ENCODE measurements around the gene CTSZ. TPM values are rescaled to one million over a fixed set of nuclear protein-coding genes. Genes with fewer than 3 reads are reported as not detected.
A peak's percentile ranks its signal among the peaks of the same experiment; 100 is the strongest.
"Not testable (repeated sequence)": the region's sequence is repeated elsewhere in the genome, so short reads cannot be mapped to it uniquely, and the experiment has no call there.

The CTSZ gene
- total RNA-seq, 1 experiment from 2014 or later, result 113 TPM

- H3K27me3 ChIP-seq (ENCODE audit: control insufficient read depth, insufficient read depth, low read length), result no peaks in the 10 kb centered on the region
- intact Hi-C loops (cut with micrococcal nuclease; ENCODE audit: unreplicated experiment) (no loop called here), in situ Hi-C loops (cut with HindIII; ENCODE audit: low pct_unique_long_range_greater_than_20kb, low sequenced_read_pairs) (no loop called here)
- POLR2A ChIA-PET, result interaction anchor here (2.1 kb wide), 1 partner anchor 11 kb away, joined by 8 read pairs; the partner anchor contains the start of gene ATP5F1E
- CTCF ChIA-PET, result no interaction called here
- peaks cover 28% of the 10 kb centered on the region for H3K4me1 ChIP-seq (ENCODE audit: control insufficient read depth, insufficient read depth, low read length)
- H3K36me3 ChIP-seq (ENCODE audit: control insufficient read depth, insufficient read depth, low read length), result peaks cover 7% of the 10 kb centered on the region
- BruUV-seq (replicated peaks), result no TSS peak
- peak overlapping the region; percentile 97 for H3K27ac ChIP-seq (ENCODE audit: low read length)
- DNase-seq (ENCODE audit: low read depth, low spot score), result peak; percentile 64
- H3K4me3 ChIP-seq (ENCODE audit: low read depth in 2 of 2, low read length in 2 of 2), result peak overlapping the region; percentile 76 to 86
- ATAC-seq, result peak; percentile 99
- TF ChIP-seq SIN3A (IDR thresholded peaks at IDR 0.05; ENCODE audit: borderline replicate concordance, insufficient read depth, low read depth, low read length) (no peak), TCF7L2 (IDR thresholded peaks at IDR 0.05; ENCODE audit: low read depth, low read length) (no peak), POLR2AphosphoS5 (IDR thresholded peaks at IDR 0.05; ENCODE audit: low read depth, low read length) (peak; percentile 71; the same call in 1 of the 2 replicates), CTCF (IDR thresholded peaks at IDR 0.05) (no peak)
- TF ChIP-seq, protein P1, sequence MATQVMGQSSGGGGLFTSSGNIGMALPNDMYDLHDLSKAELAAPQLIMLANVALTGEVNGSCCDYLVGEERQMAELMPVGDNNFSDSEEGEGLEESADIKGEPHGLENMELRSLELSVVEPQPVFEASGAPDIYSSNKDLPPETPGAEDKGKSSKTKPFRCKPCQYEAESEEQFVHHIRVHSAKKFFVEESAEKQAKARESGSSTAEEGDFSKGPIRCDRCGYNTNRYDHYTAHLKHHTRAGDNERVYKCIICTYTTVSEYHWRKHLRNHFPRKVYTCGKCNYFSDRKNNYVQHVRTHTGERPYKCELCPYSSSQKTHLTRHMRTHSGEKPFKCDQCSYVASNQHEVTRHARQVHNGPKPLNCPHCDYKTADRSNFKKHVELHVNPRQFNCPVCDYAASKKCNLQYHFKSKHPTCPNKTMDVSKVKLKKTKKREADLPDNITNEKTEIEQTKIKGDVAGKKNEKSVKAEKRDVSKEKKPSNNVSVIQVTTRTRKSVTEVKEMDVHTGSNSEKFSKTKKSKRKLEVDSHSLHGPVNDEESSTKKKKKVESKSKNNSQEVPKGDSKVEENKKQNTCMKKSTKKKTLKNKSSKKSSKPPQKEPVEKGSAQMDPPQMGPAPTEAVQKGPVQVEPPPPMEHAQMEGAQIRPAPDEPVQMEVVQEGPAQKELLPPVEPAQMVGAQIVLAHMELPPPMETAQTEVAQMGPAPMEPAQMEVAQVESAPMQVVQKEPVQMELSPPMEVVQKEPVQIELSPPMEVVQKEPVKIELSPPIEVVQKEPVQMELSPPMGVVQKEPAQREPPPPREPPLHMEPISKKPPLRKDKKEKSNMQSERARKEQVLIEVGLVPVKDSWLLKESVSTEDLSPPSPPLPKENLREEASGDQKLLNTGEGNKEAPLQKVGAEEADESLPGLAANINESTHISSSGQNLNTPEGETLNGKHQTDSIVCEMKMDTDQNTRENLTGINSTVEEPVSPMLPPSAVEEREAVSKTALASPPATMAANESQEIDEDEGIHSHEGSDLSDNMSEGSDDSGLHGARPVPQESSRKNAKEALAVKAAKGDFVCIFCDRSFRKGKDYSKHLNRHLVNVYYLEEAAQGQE (IDR thresholded peaks at IDR 0.05; ENCODE audit: insufficient read depth in 1 of 2, low read depth in 2 of 2, low read length in 1 of 2), result 0 out of 4 replicates have a peak, but pooled peaks of 1 of the 2 experiments have one; percentile 39
- H3K9me3 ChIP-seq (ENCODE audit: control insufficient read depth, insufficient read depth, low read depth, low read length), result no peaks in the 10 kb centered on the region
Observed at GRCh38 chr20:59042796-59043631, 36.0 kb upstream of the CTSZ start.

DNA sequence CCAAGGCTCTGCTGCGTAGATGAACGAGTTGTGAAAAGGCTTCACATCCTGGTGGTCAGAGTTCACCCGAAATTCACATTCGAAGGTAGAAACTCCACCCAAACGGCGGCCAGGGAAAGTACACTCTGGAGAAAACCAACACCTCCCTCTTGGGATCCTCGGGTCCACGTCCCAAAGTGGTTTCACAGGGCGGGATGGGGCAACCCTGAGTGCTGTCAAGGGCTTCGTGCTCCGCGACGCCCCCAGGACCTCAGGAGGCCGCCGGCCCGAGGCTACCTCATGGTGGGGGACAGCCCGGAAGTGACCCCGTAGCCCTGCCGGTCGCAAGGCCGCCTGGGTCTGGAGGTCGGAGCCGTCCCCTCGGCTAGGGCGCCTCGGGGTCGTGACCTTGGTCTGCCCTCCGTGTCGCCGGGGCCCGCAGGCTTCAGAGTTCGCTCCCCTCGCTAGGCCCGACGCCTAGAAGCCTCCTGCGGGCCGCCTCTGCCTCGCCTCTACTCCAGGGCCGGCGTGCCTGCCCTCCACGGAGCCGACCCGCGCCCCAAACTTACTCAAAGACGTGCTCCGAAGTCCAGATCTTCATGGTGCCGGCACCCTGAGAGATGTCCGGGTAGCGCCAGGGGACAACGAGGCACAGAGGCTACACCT is 35.2 kb upstream of the CTSZ start, which contains the start of gene PRELID3B:
Gene PRELID3B (minus strand): TSS at position 636 of the 645 bp plus-strand sequence. CDS start 56 bp downstream, at position 580.
- ChIA-PET POLR2A (interaction anchor here (2.1 kb wide), 1 partner anchor 10 kb away, joined by 8 read pairs; the partner anchor contains the start of gene ATP5F1E), CTCF (no interaction called here)
- H3K27me3 ChIP-seq (ENCODE audit: control insufficient read depth, insufficient read depth, low read length), result no peaks in the 10 kb centered on the region
- H3K4me1 ChIP-seq (ENCODE audit: control insufficient read depth, insufficient read depth, low read length), result peaks cover 28% of the 10 kb centered on the region
- DNase-seq (ENCODE audit: low read depth, low spot score), result no peak
- H3K27ac ChIP-seq (ENCODE audit: low read length), result peak within 1 kb of the TSS; percentile 97
- TF ChIP-seq, protein P1 (IDR thresholded peaks at IDR 0.05; ENCODE audit: insufficient read depth in 1 of 2, low read depth in 2 of 2, low read length in 1 of 2), result no peak
- TF ChIP-seq CTCF (IDR thresholded peaks at IDR 0.05), result no peak
- TF ChIP-seq TCF7L2 (IDR thresholded peaks at IDR 0.05; ENCODE audit: low read depth, low read length), result no peak
- TF ChIP-seq SIN3A (IDR thresholded peaks at IDR 0.05; ENCODE audit: borderline replicate concordance, insufficient read depth, low read depth, low read length), result 0 out of 2 replicates have a peak, but pooled peaks have one; percentile 64
- no peak for TF ChIP-seq POLR2AphosphoS5 (IDR thresholded peaks at IDR 0.05; ENCODE audit: low read depth, low read length)
- in situ Hi-C loops (cut with HindIII; ENCODE audit: low pct_unique_long_range_greater_than_20kb, low sequenced_read_pairs), result no loop called here
- H3K36me3 ChIP-seq (ENCODE audit: control insufficient read depth, insufficient read depth, low read length), result peaks cover 15% of the 10 kb centered on the region
- ATAC-seq, result peak; percentile 77
- peak within 1 kb of the TSS; percentile 76 to 86 for H3K4me3 ChIP-seq (ENCODE audit: low read depth in 2 of 2, low read length in 2 of 2)
- intact Hi-C loops (cut with micrococcal nuclease; ENCODE audit: unreplicated experiment), result no loop called here
- no peaks in the 10 kb centered on the region for H3K9me3 ChIP-seq (ENCODE audit: control insufficient read depth, insufficient read depth, low read depth, low read length)
- no TSS peak for BruUV-seq (replicated peaks)

GRCh38 chr20:59041487-59041886 is 34.4 kb upstream of the CTSZ start:
- Histone ChIP-seq H3K4me1 (ENCODE audit: control insufficient read depth, insufficient read depth, low read length) (peaks cover 28% of the 10 kb centered on the region), H3K36me3 (ENCODE audit: control insufficient read depth, insufficient read depth, low read length) (peaks cover 23% of the 10 kb centered on the region), H3K27ac (ENCODE audit: low read length) (peak overlapping the region; percentile 97), H3K4me3 (ENCODE audit: low read depth in 2 of 2, low read length in 2 of 2) (peak overlapping the region; percentile 76 to 86)
- POLR2A ChIA-PET; ATAC-seq; intact Hi-C loops (cut with micrococcal nuclease; ENCODE audit: unreplicated experiment); H3K27me3 ChIP-seq (ENCODE audit: control insufficient read depth, insufficient read depth, low read length); DNase-seq (ENCODE audit: low read depth, low spot score); in situ Hi-C loops (cut with HindIII; ENCODE audit: low pct_unique_long_range_greater_than_20kb, low sequenced_read_pairs); CTCF ChIA-PET; H3K9me3 ChIP-seq (ENCODE audit: control insufficient read depth, insufficient read depth, low read depth, low read length): not testable (repeated sequence)
- TSS peak; percentile 55 for BruUV-seq (replicated peaks)

All from Panc1 (cell line).